ENCODE data around the gene EYS.

DNA sequence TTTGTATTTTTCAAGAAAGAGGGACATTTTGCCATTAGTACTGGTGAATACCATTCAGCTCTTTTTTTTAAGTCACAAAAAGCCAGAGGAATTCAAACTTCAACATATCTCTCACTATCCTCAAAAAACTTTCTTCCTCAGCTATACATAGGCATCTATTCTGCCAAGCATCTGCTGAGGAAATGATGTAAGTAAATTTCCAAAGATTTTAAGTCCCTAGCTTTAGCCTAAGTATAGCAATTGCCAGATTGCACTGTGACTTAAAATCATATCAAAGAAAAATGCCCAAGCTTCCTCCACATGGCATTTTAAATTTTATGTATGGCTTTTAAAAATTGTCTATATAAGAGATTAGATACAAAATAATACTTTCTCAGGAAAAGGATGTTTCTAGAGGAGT is 237.4 kb downstream of the EYS start:
- TF ChIP-seq, protein P1, sequence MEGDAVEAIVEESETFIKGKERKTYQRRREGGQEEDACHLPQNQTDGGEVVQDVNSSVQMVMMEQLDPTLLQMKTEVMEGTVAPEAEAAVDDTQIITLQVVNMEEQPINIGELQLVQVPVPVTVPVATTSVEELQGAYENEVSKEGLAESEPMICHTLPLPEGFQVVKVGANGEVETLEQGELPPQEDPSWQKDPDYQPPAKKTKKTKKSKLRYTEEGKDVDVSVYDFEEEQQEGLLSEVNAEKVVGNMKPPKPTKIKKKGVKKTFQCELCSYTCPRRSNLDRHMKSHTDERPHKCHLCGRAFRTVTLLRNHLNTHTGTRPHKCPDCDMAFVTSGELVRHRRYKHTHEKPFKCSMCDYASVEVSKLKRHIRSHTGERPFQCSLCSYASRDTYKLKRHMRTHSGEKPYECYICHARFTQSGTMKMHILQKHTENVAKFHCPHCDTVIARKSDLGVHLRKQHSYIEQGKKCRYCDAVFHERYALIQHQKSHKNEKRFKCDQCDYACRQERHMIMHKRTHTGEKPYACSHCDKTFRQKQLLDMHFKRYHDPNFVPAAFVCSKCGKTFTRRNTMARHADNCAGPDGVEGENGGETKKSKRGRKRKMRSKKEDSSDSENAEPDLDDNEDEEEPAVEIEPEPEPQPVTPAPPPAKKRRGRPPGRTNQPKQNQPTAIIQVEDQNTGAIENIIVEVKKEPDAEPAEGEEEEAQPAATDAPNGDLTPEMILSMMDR (IDR thresholded peaks at IDR 0.05) = no peak
- no peak for TF ChIP-seq POLR2A (IDR thresholded peaks at IDR 0.05)

Data from gastroesophageal sphincter (tissue), 3 donors.